ENCODE data around the gene ABL1.

ABL1 gene

DNA sequence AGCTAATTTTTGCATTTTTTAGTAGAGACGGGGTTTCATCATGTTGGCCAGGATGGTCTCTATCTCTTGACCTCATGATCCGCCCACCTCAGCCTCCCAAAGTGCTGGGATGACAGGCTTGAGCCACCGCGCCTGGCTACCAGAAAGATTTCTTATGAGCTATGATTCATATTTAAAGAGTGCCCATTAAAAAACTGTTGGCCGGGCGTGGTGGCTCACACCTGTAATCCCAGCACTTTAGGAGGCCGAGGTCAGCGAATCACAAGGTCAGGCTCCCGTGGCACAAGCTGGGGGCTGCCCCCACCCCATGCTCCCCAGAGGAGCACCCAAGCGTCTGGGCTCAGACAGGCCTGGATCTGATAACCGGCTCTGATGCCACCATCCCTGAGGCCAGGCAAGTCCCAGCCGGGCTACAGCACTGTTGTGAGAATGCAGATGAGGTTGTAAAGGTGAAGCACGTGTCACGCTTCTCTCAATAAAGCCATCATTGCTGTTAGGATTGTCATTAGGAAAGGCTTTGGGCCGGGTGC is 47.7 kb downstream of the ABL1 start:
- no peak overlapping the region for H3K4me3 ChIP-seq (ENCODE audit: low read depth, low read length)
- TF ChIP-seq CTCF (conservative IDR thresholded peaks at IDR 0.05; ENCODE audit: low read depth, low read length): no peak
- no peak for DNase-seq (ENCODE audit: low read depth)

DNA sequence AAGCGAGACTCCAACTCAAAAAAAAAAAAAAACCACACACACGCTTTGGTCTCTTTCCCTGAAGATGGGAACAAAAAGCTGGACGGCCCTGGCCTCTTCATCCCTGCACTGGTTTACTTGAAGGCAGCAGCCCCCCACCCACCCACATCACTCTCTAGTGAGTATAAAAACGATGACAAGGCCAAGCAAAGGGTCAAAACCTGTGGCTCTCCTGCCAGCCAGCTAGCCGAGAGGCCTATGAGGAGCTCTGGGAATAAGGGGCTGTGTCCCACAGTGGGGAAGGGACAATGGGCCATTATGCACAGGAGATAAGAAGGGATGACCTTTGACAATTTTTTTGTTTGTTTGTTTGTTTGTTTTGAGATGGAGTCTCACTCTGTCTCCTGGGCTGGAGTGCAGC is 48.4 kb downstream of the ABL1 start:
- no peak for TF ChIP-seq CTCF (conservative IDR thresholded peaks at IDR 0.05; ENCODE audit: low read depth, low read length)
- DNase-seq (ENCODE audit: low read depth): no peak
- H3K4me3 ChIP-seq (ENCODE audit: low read depth, low read length): no peak overlapping the region

GRCh38 chr9:130884111-130884531 is 49.1 kb downstream of the ABL1 start:
- TF ChIP-seq CTCF (conservative IDR thresholded peaks at IDR 0.05; ENCODE audit: low read depth, low read length): no peak
- no peak overlapping the region for H3K4me3 ChIP-seq (ENCODE audit: low read depth, low read length)
- no peak for DNase-seq (ENCODE audit: low read depth)

- no peak for DNase-seq (ENCODE audit: low read depth)
- TF ChIP-seq CTCF (conservative IDR thresholded peaks at IDR 0.05; ENCODE audit: low read depth, low read length): no peak
- H3K4me3 ChIP-seq (ENCODE audit: low read depth, low read length): no peak overlapping the region
Measured at GRCh38 chr9:130884542-130885483, 49.8 kb downstream of the ABL1 start.

- TF ChIP-seq CTCF (conservative IDR thresholded peaks at IDR 0.05; ENCODE audit: low read depth, low read length): no peak
- H3K4me3 ChIP-seq (ENCODE audit: low read depth, low read length): no peak overlapping the region
- DNase-seq (ENCODE audit: low read depth): no peak
Measured at GRCh38 chr9:130885484-130886375, 50.7 kb downstream of the ABL1 start.

- TF ChIP-seq CTCF (conservative IDR thresholded peaks at IDR 0.05; ENCODE audit: low read depth, low read length): no peak
- no peak overlapping the region for H3K4me3 ChIP-seq (ENCODE audit: low read depth, low read length)
- no peak for DNase-seq (ENCODE audit: low read depth)
Measured at GRCh38 chr9:130886981-130887380, 51.9 kb downstream of the ABL1 start.
